Fibroblast of lung (primary cell): Measurements from ENCODE around the gene TRPC1. TPM values are rescaled to one million over a fixed set of nuclear protein-coding genes. Genes with fewer than 3 reads are reported as not detected.
"Not testable (repeated sequence)": the region's sequence is repeated elsewhere in the genome, so short reads cannot be mapped to it uniquely, and the experiment has no call there.

Experiments
- DNase-seq, 2 donors: peaks; one replicate each; pipeline versions ENCODE4 v3.0.0 to v3.0.0-alpha.2; 2010; ENCODE audit warnings: low read depth in 2 of 2
- H2AFZ ChIP-seq: 2 replicates; pipeline ENCODE4 v1.5.1; 2012; ENCODE audit warnings: low read length, control low read depth, inconsistent platforms
- H3K27ac ChIP-seq: 2 replicates; pipeline ENCODE4 v1.5.1; 2011; ENCODE audit warnings: low read length, control low read depth; ENCODE audit not compliant: insufficient read depth
- H3K27me3 ChIP-seq: 2 replicates; pipeline ENCODE4 v1.5.1; 2011; ENCODE audit warnings: mild to moderate bottlenecking, low read length; ENCODE audit not compliant: control insufficient read depth, insufficient read depth
- H3K36me3 ChIP-seq: 2 replicates; pipeline ENCODE4 v1.5.1; 2011; ENCODE audit warnings: low read length; ENCODE audit not compliant: control insufficient read depth, insufficient read depth
- H3K4me1 ChIP-seq: 2 replicates; pipeline ENCODE4 v1.5.1; 2011; ENCODE audit warnings: low read length; ENCODE audit not compliant: control insufficient read depth, insufficient read depth; ENCODE audit errors: extremely low read depth
- H3K4me2 ChIP-seq: 2 replicates; pipeline ENCODE4 v1.5.1; 2011; ENCODE audit warnings: low read length, control low read depth; ENCODE audit not compliant: insufficient read depth; ENCODE audit errors: extremely low read depth
- H3K4me3 ChIP-seq, 4 experiments: fragments of 200-600 bp in 1 of 4; sonication (generic) in 1 of 4; replicated peaks in 1 of 4; 2 replicates each; pipeline ENCODE4 v1.5.1; 2011 to 2016; ENCODE audit warnings: low read length in 4 of 4, low read depth in 3 of 4, mild to moderate bottlenecking in 3 of 4, control low read depth in 2 of 4, inconsistent platforms in 1 of 4, mixed read lengths in 1 of 4; ENCODE audit not compliant: insufficient read depth in 1 of 4; ENCODE audit errors: control extremely low read depth in 1 of 4
- H3K79me2 ChIP-seq: 2 replicates; pipeline ENCODE4 v1.5.1; 2012; ENCODE audit warnings: mild to moderate bottlenecking, low read length, inconsistent platforms; ENCODE audit not compliant: control insufficient read depth, insufficient read depth
- H3K9ac ChIP-seq: 2 replicates; pipeline ENCODE4 v1.5.1; 2011; ENCODE audit warnings: mild to moderate bottlenecking, low read length, control low read depth; ENCODE audit not compliant: insufficient read depth
- H3K9me3 ChIP-seq: 2 replicates; pipeline ENCODE4 v1.5.1; 2012; ENCODE audit warnings: low read depth, low read length; ENCODE audit not compliant: control insufficient read depth, insufficient read depth
- H4K20me1 ChIP-seq: 2 replicates; pipeline ENCODE4 v1.5.1; 2011; ENCODE audit warnings: low read length; ENCODE audit not compliant: control insufficient read depth, insufficient read depth; ENCODE audit errors: extremely low read depth
- CTCF ChIP-seq, 2 donors: IDR thresholded peaks in 1 of 2; conservative IDR thresholded peaks in 1 of 2; 1 replicate in 1 of 2; 2 replicates in 1 of 2; pipeline ENCODE4 v1.5.1; 2011 to 2012; ENCODE audit warnings: low read length in 2 of 2, control low read depth in 1 of 2, inconsistent platforms in 1 of 2, low read depth in 1 of 2, mild to moderate bottlenecking in 1 of 2
- EZH2 ChIP-seq: IDR thresholded peaks from 2 replicates; pipeline ENCODE4 v1.5.1; 2012; ENCODE audit warnings: low read length, control low read depth, mild to moderate bottlenecking; ENCODE audit errors: missing control alignments
- polyA plus RNA-seq, 2 donors: library from polyadenylated mRNA; depleted of rRNA in 1 of 2; stranded (reverse) in 1 of 2; unstranded in 1 of 2; fragments of >200 nt; gene quantifications; 2 replicates each; pipeline ENCODE4 v1.2.1, GENCODE V29; 2011 to 2012; ENCODE audit warnings: missing spikeins in 1 of 2
- total RNA-seq: library from RNA; depleted of rRNA; stranded (reverse); fragments of >200 nt; gene quantifications from 2 replicates; pipeline ENCODE4 v1.2.1, GENCODE V29; 2014

The TRPC1 gene
- total and polyA plus RNA-seq, 2 donors (not counting 1 experiment from before 2014, with no cell fraction given), result 13.0 to 43.1 TPM

GRCh38 chr3:142738396-142738795 is 14.6 kb downstream of the TRPC1 start:
- H3K9me3 ChIP-seq, result no peaks in the 10 kb centered on the region
- DNase-seq, result no peak
- no peak for TF ChIP-seq EZH2
- no peak for TF ChIP-seq CTCF (conservative IDR thresholded peaks at IDR 0.05 in 1 of 2, IDR thresholded peaks at IDR 0.05 in 1 of 2; ENCODE audit: low read depth in 1 of 2, low read length in 2 of 2)

GRCh38 chr3:142746646-142747045 is 22.8 kb downstream of the TRPC1 start:
- DNase-seq, result no peak

More at GRCh38 chr3:142738396-142738795, 14.6 kb downstream of the TRPC1 start:
- Histone ChIP-seq H3K4me1 (no peaks in the 10 kb centered on the region), H3K79me2 (no peaks in the 10 kb centered on the region), H3K9ac (no peak overlapping the region), H4K20me1 (no peaks in the 10 kb centered on the region), H3K4me3 (no peak overlapping the region), H3K4me2 (no peak overlapping the region), H3K27me3 (no peaks in the 10 kb centered on the region), H3K36me3 (no peaks in the 10 kb centered on the region), H2AFZ (no peak overlapping the region), H3K27ac (no peak overlapping the region)

GRCh38 chr3:142750531-142750930 is 26.7 kb downstream of the TRPC1 start:
- H3K27ac ChIP-seq, H4K20me1 ChIP-seq, H2AFZ ChIP-seq, H3K4me3 ChIP-seq, H3K4me1 ChIP-seq, H3K4me2 ChIP-seq, H3K27me3 ChIP-seq, DNase-seq, H3K9me3 ChIP-seq, H3K9ac ChIP-seq, H3K79me2 ChIP-seq, H3K36me3 ChIP-seq: not testable (repeated sequence)

More at GRCh38 chr3:142746646-142747045, 22.8 kb downstream of the TRPC1 start:
- H4K20me1 ChIP-seq, result no peaks in the 10 kb centered on the region
- H3K4me2 ChIP-seq, result no peak overlapping the region
- H2AFZ ChIP-seq, result no peak overlapping the region
- H3K9ac ChIP-seq, result no peak overlapping the region
- no peaks in the 10 kb centered on the region for H3K27me3 ChIP-seq
- TF ChIP-seq EZH2 (no peak), CTCF (conservative IDR thresholded peaks at IDR 0.05 in 1 of 2, IDR thresholded peaks at IDR 0.05 in 1 of 2; ENCODE audit: low read depth in 1 of 2, low read length in 2 of 2) (no peak)
- H3K79me2 ChIP-seq, result no peaks in the 10 kb centered on the region
- H3K36me3 ChIP-seq, result no peaks in the 10 kb centered on the region
- no peaks in the 10 kb centered on the region for H3K9me3 ChIP-seq
- no peaks in the 10 kb centered on the region for H3K4me1 ChIP-seq
- no peak overlapping the region for H3K4me3 ChIP-seq
- H3K27ac ChIP-seq, result no peak overlapping the region

DNA sequence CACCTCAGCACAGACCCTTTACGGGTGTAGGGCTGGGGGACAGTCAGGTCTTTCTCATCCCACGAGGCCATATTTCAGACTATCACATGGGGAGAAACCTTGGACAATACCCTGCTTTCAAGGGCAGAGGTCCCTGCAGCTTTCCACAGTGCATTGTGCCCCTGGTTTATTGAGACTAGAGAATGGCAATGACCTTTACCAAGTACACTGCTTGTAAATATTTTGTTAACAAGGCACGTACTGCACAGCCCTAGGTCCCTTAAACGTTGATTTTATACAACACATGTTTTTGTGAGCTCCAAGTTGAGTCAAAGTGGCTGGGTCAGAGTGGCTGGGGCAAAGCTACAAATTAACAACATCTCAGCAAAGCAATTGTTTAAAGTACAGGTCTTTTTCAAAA is 28.8 kb downstream of the TRPC1 start:
- DNase-seq, H2AFZ ChIP-seq, H3K79me2 ChIP-seq, H3K27me3 ChIP-seq, H3K4me3 ChIP-seq, H3K36me3 ChIP-seq, H3K4me1 ChIP-seq, H3K27ac ChIP-seq, H4K20me1 ChIP-seq, H3K9me3 ChIP-seq, H3K4me2 ChIP-seq, H3K9ac ChIP-seq: not testable (repeated sequence)
